SK-N-SH (cell line): ENCODE data around the gene MADD. TPM values are rescaled to one million over a fixed set of nuclear protein-coding genes. Genes with fewer than 3 reads are reported as not detected.

ENCODE experiments used
- CTCF ChIA-PET: fragments of 300-600, 350-600 bp; formaldehyde crosslinking; extraction: SDS; loops from one replicate; lab custom pipeline; 2021; lab: Yijun Ruan, JAX
- POLR2A ChIA-PET: fragments of 350-600 bp; sonication (Branson Sonifier 250); formaldehyde crosslinking; extraction: SDS; loops from one replicate; lab custom pipeline; 2020; ENCODE audit warnings: antibody characterized with exemption, inconsistent platforms; lab: Yijun Ruan, JAX
- DNase-seq: peaks from one replicate; pipeline ENCODE4 v3.0.0; 2012
- H2AFZ ChIP-seq: fragments of 200-600 bp; sonication (generic); 2 replicates; pipeline ENCODE4 v1.8.1; 2016; ENCODE audit warnings: antibody characterized with exemption, mild to moderate bottlenecking, low read depth
- H3F3A ChIP-seq: fragments of 200-600 bp; sonication (generic); replicated peaks from 2 replicates; pipeline ENCODE3; 2016; ENCODE audit warnings: antibody characterized with exemption, mild to moderate bottlenecking; ENCODE audit not compliant: insufficient read depth
- H3K27ac ChIP-seq, 2 experiments: fragments of 200-500 bp in 1 of 2; fragments of 200-600 bp in 1 of 2; sonication (Bioruptor generic) in 1 of 2; sonication (generic), shearing (Covaris generic) in 1 of 2; 2 replicates each; pipeline versions ENCODE4 v1.5.1 to v1.6.1; 2014 to 2016; ENCODE audit warnings: low read depth in 2 of 2, inconsistent platforms in 1 of 2, low read length in 1 of 2, mild to moderate bottlenecking in 1 of 2, mixed read lengths in 1 of 2
- H3K27me3 ChIP-seq: fragments of 200-600 bp; sonication (generic), shearing (Covaris generic); 2 replicates; pipeline ENCODE4 v1.6.1; 2016; ENCODE audit warnings: mixed run types; ENCODE audit not compliant: insufficient read depth
- H3K36me3 ChIP-seq, 2 experiments: fragments of 200-500 bp in 1 of 2; fragments of 200-600 bp in 1 of 2; sonication (Bioruptor generic) in 1 of 2; sonication (generic) in 1 of 2; replicated peaks in 1 of 2; 2 replicates each; pipeline versions ENCODE3 to v1.5.1; 2014 to 2016; ENCODE audit warnings: low read length in 1 of 2, mild to moderate bottlenecking in 1 of 2; ENCODE audit not compliant: insufficient read depth in 2 of 2, control insufficient read depth in 1 of 2
- H3K4me1 ChIP-seq, 2 experiments: fragments of 200-500 bp in 1 of 2; fragments of 200-600 bp in 1 of 2; sonication (Bioruptor generic) in 1 of 2; sonication (generic), shearing (Covaris generic) in 1 of 2; 2 replicates each; pipeline versions ENCODE4 v1.5.1 to v1.6.1; 2014 to 2016; ENCODE audit warnings: low read depth in 1 of 2, low read length in 1 of 2, mixed run types in 1 of 2; ENCODE audit not compliant: insufficient read depth in 2 of 2, control insufficient read depth in 1 of 2
- H3K4me2 ChIP-seq: fragments of 200-600 bp; sonication (generic), shearing (Covaris generic); 2 replicates; pipeline ENCODE4 v1.6.1; 2017; ENCODE audit warnings: mixed run types
- H3K4me3 ChIP-seq, 2 experiments: fragments of 200-500 bp in 1 of 2; fragments of 200-600 bp in 1 of 2; sonication (Bioruptor generic) in 1 of 2; sonication (generic), shearing (Covaris generic) in 1 of 2; 2 replicates each; pipeline versions ENCODE4 v1.5.1 to v1.8.1; 2014 to 2016; ENCODE audit warnings: low read depth in 2 of 2, inconsistent platforms in 1 of 2, low read length in 1 of 2, mild to moderate bottlenecking in 1 of 2, mixed read lengths in 1 of 2, moderate library complexity in 1 of 2
- H3K79me2 ChIP-seq: fragments of 200-600 bp; sonication (generic); 2 replicates; pipeline ENCODE4 v1.8.1; 2017; ENCODE audit warnings: mild to moderate bottlenecking; ENCODE audit not compliant: insufficient read depth
- H3K9ac ChIP-seq: fragments of 200-600 bp; sonication (generic); 2 replicates; pipeline ENCODE4 v1.6.1; 2017; ENCODE audit warnings: mixed run types
- H3K9me2 ChIP-seq: fragments of 200-600 bp; sonication (generic); 2 replicates; pipeline ENCODE4 v1.6.1; 2017; ENCODE audit warnings: mixed run types
- H3K9me3 ChIP-seq: fragments of 200-600 bp; sonication (generic); 2 replicates; pipeline ENCODE4 v1.6.1; 2017; ENCODE audit warnings: mixed run types, mild to moderate bottlenecking, moderate library complexity
- H4K20me1 ChIP-seq: fragments of 200-600 bp; sonication (generic); 2 replicates; pipeline ENCODE4 v1.6.1; 2017; ENCODE audit warnings: mild to moderate bottlenecking, mixed run types; ENCODE audit not compliant: insufficient read depth
- ELF1 ChIP-seq: IDR thresholded peaks from 2 replicates; pipeline ENCODE4 v1.4.0; 2012
- EZH2phosphoT487 ChIP-seq: fragments of 200-600 bp; sonication (generic); IDR thresholded peaks from 2 replicates; pipeline ENCODE4 v1.6.1; 2017; ENCODE audit warnings: low read depth, mixed run types, mild to moderate bottlenecking, antibody characterized with exemption, moderate library complexity, borderline replicate concordance
- FOSL2 ChIP-seq: IDR thresholded peaks from 2 replicates; pipeline ENCODE4 v1.4.0; 2012; ENCODE audit warnings: low read depth, mild to moderate bottlenecking, moderate library complexity, borderline replicate concordance
- GATA2 ChIP-seq: sonication (generic); formaldehyde crosslinking; IDR thresholded peaks from 2 replicates; pipeline ENCODE4 v1.5.0; 2020; ENCODE audit warnings: mild to moderate bottlenecking, missing genetic modification reagents
- JUND ChIP-seq: IDR thresholded peaks from 2 replicates; pipeline ENCODE4 v1.4.0; 2012
- MXI1 ChIP-seq: IDR thresholded peaks from 2 replicates; pipeline ENCODE4 v1.6.1; 2012; ENCODE audit warnings: mild to moderate bottlenecking, low read depth, low read length, improper control_type of control experiment
- NFIC ChIP-seq: IDR thresholded peaks from 2 replicates; pipeline ENCODE4 v1.4.0; 2012; ENCODE audit warnings: borderline replicate concordance
- NRF1 ChIP-seq: IDR thresholded peaks from 2 replicates; pipeline ENCODE4 v1.6.1; 2012; ENCODE audit warnings: low read depth, mild to moderate bottlenecking, low read length
- TAF1 ChIP-seq: IDR thresholded peaks from 2 replicates; pipeline ENCODE4 v1.6.1; 2012; ENCODE audit warnings: low read depth, mild to moderate bottlenecking, low read length, moderate library complexity, borderline replicate concordance
- TCF12 ChIP-seq: IDR thresholded peaks from 2 replicates; pipeline ENCODE4 v1.4.0; 2012
- TEAD4 ChIP-seq: IDR thresholded peaks from 2 replicates; pipeline ENCODE4 v1.4.0; 2012; ENCODE audit warnings: mild to moderate bottlenecking, borderline replicate concordance; ENCODE audit not compliant: insufficient read depth
- YY1 ChIP-seq: IDR thresholded peaks from 2 replicates; pipeline ENCODE4 v1.4.0; 2012; ENCODE audit warnings: low read depth, mild to moderate bottlenecking
- WGBS: methylation state at CpG from one replicate; pipeline ENCODE4 v1.1.6; 2017; ENCODE audit warnings: low lambda C conversion rate; 5-methylcytosine and 5-hydroxymethylcytosine counted together
- polyA plus RNA-seq, 3 experiments: library from polyadenylated mRNA; depleted of rRNA; stranded (reverse); fragments of >200 nt; gene quantifications; 2 replicates each; pipeline ENCODE4 v1.2.3, GENCODE V29; 2012
- TF ChIP-seq, protein P1 (sequence below): IDR thresholded peaks from 2 replicates; pipeline ENCODE4; 2012
- TF ChIP-seq, protein P2 (sequence below): fragments of 150-350 bp; IDR thresholded peaks from 2 replicates; pipeline ENCODE4 v1.6.1; 2016; ENCODE audit warnings: mild to moderate bottlenecking, low read depth, low read length
- TF ChIP-seq, protein P3 (sequence below): fragments of 150-350 bp; IDR thresholded peaks from 2 replicates; pipeline ENCODE4 v1.6.1; 2017; ENCODE audit warnings: antibody characterized with exemption, low read length, low read depth, borderline replicate concordance
- TF ChIP-seq, protein P4 (sequence below): IDR thresholded peaks from 2 replicates; pipeline ENCODE4 v1.4.0; 2012; ENCODE audit warnings: low read depth
- TF ChIP-seq, protein P5 (sequence below): fragments of 200-600 bp; sonication (generic); IDR thresholded peaks from 2 replicates; pipeline ENCODE4 v1.6.1; 2017; ENCODE audit warnings: antibody characterized with exemption, mild to moderate bottlenecking, moderate library complexity
- TF ChIP-seq, protein P6 (sequence below): IDR thresholded peaks from 2 replicates; pipeline ENCODE4 v1.4.0; 2012; ENCODE audit warnings: low read depth, borderline replicate concordance

The MADD gene
- polyA plus RNA-seq, 1 of the 3 experiments (the other 2 are of a cell fraction): 16.4 TPM

DNA sequence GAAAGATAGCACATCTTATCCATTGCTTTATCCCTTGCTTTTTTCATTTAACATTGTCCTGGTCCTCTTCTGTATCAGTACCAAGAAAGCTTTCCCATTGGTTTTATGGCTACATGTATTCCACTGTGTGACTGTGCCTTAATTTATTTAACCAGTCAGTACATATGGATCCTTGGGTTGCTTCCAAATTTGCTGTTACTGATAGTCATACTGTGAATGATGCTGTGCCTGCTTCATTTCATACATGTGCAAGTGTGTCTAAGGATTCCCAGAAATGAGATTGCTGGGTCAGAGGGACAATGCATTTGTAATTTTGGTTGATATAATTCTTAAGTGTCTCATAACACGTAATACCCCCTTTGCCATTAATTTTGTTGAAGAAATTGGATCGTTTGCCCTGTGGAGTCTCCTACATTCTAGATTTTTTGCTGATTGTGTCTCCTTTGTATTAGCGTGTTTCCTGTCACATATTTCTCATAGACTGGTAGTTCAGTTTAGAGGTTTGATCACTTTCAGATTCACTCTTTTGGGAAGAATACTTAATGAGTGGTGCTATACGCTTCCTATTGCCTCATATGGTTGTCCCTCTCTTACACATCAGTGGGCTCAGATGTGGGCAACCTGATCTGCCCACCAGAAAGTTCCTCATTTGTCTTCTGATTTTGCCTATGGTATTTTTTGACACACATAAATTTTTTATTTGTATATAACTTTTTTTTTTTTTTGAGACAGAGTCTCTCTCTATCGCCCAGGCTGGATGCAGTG is 47.3 kb downstream of the MADD start:
- Histone ChIP-seq H3K4me1 (no peaks in the 10 kb centered on the region), H3K4me3 (no peak overlapping the region), H3K27me3 (no peaks in the 10 kb centered on the region), H4K20me1 (no peaks in the 10 kb centered on the region), H3K9ac (no peak overlapping the region), H3K79me2 (no peaks in the 10 kb centered on the region), H3F3A (no peaks in the 10 kb centered on the region), H3K36me3 (peaks cover 29 to 38% of the 10 kb centered on the region in 2 experiments), H3K9me2 (no peaks in the 10 kb centered on the region), H2AFZ (no peak overlapping the region), H3K4me2 (no peak overlapping the region), H3K27ac (no peak overlapping the region), H3K9me3 (no peaks in the 10 kb centered on the region)
- POLR2A ChIA-PET: no interaction called here
- 96% methylated on average over 5 of the region's 5 CpGs for WGBS
- no peak for DNase-seq
- CTCF ChIA-PET: interaction anchor here (0.7 to 1.0 kb wide), 4 partner anchors 19 to 113 kb away, joined by 3 to 4 read pairs (median 3); no protein-coding TSS in a partner anchor
- TF ChIP-seq TAF1: no peak
- no peak for TF ChIP-seq TCF12
- TF ChIP-seq, protein P1, sequence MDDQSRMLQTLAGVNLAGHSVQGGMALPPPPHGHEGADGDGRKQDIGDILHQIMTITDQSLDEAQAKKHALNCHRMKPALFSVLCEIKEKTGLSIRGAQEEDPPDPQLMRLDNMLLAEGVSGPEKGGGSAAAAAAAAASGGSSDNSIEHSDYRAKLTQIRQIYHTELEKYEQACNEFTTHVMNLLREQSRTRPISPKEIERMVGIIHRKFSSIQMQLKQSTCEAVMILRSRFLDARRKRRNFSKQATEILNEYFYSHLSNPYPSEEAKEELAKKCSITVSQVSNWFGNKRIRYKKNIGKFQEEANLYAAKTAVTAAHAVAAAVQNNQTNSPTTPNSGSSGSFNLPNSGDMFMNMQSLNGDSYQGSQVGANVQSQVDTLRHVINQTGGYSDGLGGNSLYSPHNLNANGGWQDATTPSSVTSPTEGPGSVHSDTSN: no peak
- TF ChIP-seq NFIC: no peak
- TF ChIP-seq, protein P2, sequence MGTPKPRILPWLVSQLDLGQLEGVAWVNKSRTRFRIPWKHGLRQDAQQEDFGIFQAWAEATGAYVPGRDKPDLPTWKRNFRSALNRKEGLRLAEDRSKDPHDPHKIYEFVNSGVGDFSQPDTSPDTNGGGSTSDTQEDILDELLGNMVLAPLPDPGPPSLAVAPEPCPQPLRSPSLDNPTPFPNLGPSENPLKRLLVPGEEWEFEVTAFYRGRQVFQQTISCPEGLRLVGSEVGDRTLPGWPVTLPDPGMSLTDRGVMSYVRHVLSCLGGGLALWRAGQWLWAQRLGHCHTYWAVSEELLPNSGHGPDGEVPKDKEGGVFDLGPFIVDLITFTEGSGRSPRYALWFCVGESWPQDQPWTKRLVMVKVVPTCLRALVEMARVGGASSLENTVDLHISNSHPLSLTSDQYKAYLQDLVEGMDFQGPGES: no peak
- no peak for TF ChIP-seq TEAD4
- no peak for TF ChIP-seq ELF1
- no peak for TF ChIP-seq GATA2 (CRISPR knock-in tag)
- TF ChIP-seq, protein P3, sequence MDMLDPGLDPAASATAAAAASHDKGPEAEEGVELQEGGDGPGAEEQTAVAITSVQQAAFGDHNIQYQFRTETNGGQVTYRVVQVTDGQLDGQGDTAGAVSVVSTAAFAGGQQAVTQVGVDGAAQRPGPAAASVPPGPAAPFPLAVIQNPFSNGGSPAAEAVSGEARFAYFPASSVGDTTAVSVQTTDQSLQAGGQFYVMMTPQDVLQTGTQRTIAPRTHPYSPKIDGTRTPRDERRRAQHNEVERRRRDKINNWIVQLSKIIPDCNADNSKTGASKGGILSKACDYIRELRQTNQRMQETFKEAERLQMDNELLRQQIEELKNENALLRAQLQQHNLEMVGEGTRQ: no peak
- no peak for TF ChIP-seq FOSL2
- TF ChIP-seq JUND: no peak
- TF ChIP-seq, protein P4, sequence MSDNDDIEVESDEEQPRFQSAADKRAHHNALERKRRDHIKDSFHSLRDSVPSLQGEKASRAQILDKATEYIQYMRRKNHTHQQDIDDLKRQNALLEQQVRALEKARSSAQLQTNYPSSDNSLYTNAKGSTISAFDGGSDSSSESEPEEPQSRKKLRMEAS: no peak
- TF ChIP-seq, protein P5, sequence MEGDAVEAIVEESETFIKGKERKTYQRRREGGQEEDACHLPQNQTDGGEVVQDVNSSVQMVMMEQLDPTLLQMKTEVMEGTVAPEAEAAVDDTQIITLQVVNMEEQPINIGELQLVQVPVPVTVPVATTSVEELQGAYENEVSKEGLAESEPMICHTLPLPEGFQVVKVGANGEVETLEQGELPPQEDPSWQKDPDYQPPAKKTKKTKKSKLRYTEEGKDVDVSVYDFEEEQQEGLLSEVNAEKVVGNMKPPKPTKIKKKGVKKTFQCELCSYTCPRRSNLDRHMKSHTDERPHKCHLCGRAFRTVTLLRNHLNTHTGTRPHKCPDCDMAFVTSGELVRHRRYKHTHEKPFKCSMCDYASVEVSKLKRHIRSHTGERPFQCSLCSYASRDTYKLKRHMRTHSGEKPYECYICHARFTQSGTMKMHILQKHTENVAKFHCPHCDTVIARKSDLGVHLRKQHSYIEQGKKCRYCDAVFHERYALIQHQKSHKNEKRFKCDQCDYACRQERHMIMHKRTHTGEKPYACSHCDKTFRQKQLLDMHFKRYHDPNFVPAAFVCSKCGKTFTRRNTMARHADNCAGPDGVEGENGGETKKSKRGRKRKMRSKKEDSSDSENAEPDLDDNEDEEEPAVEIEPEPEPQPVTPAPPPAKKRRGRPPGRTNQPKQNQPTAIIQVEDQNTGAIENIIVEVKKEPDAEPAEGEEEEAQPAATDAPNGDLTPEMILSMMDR: no peak
- TF ChIP-seq NRF1: no peak
- TF ChIP-seq, protein P6, sequence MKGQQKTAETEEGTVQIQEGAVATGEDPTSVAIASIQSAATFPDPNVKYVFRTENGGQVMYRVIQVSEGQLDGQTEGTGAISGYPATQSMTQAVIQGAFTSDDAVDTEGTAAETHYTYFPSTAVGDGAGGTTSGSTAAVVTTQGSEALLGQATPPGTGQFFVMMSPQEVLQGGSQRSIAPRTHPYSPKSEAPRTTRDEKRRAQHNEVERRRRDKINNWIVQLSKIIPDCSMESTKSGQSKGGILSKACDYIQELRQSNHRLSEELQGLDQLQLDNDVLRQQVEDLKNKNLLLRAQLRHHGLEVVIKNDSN: no peak
- TF ChIP-seq MXI1: no peak
- no peak for TF ChIP-seq EZH2phosphoT487
- no peak for TF ChIP-seq YY1
